ENCODE measurements around the gene PLA2G4A. TPM values are rescaled to one million over a fixed set of nuclear protein-coding genes. Genes with fewer than 3 reads are reported as not detected.

PLA2G4A gene
- total and polyA plus RNA-seq, 2 donors, result 3.7 to 4.7 TPM

DNA sequence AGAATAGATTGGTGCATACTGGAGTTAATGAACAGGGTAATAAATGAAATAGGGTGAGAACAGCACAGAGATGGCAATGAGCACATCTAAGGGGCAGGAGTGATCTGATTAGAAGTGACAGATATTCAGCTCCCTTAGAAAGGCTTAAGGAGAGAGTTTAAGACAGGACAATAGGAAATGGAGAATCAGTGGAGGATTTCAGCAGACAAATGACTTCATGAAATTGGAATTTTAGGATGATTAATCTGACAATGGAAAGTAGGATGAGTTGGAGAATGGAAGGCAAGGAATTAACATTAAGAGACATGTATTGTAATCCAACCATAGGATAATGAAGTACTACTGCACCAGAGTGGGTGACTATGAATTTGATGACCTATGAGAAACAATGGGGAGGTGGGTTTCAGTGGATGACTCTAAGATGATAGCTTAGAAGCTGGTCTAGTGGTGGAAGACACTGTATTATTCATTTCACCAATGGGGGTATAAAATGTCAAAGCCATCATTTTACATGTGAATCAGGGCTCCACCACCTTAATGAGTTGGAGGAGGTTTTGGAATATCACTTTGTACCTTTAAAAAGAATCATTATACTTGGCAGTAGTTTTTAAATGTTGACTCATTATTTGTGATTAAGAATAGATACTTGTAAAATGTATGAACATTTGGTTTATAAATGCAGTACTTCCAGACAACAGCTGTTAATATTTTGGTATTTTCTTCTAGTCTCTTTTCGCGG lies 139.1 kb downstream of the PLA2G4A start:
- Histone ChIP-seq H3K36me3 (ENCODE audit: control insufficient read depth in 2 of 2, insufficient read depth in 2 of 2, low read length in 1 of 2) (no peaks in the 10 kb centered on the region), H3K27ac (ENCODE audit: low read depth in 1 of 2, low read length in 1 of 2) (no peak overlapping the region), H3K4me1 (ENCODE audit: control insufficient read depth in 2 of 2, insufficient read depth in 2 of 2, low read length in 2 of 2) (no peaks in the 10 kb centered on the region), H3K4me3 (ENCODE audit: low read length in 2 of 2) (no peak overlapping the region), H3K9me3 (ENCODE audit: control insufficient read depth in 2 of 2, insufficient read depth in 1 of 2, low read length in 1 of 2) (no peaks in the 10 kb centered on the region), H3K27me3 (ENCODE audit: control insufficient read depth in 2 of 2, insufficient read depth in 1 of 2, low read length in 1 of 2) (no peaks in the 10 kb centered on the region)
- no peak for DNase-seq (ENCODE audit: low read depth in 6 of 9, low spot score in 9 of 9)
- 95% methylated on average over 2 of the region's 2 CpGs for WGBS

- Histone ChIP-seq H3K9me3 (ENCODE audit: control insufficient read depth in 2 of 2, insufficient read depth in 1 of 2, low read length in 1 of 2) (no peaks in the 10 kb centered on the region), H3K4me1 (ENCODE audit: control insufficient read depth in 2 of 2, insufficient read depth in 2 of 2, low read length in 2 of 2) (no peaks in the 10 kb centered on the region), H3K36me3 (ENCODE audit: control insufficient read depth in 2 of 2, insufficient read depth in 2 of 2, low read length in 1 of 2) (no peaks in the 10 kb centered on the region), H3K27me3 (ENCODE audit: control insufficient read depth in 2 of 2, insufficient read depth in 1 of 2, low read length in 1 of 2) (no peaks in the 10 kb centered on the region), H3K27ac (ENCODE audit: low read depth in 1 of 2, low read length in 1 of 2) (no peak overlapping the region), H3K4me3 (ENCODE audit: low read length in 2 of 2) (no peak overlapping the region)
- WGBS, result 85% methylated on average over 3 of the region's 3 CpGs
- DNase-seq (ENCODE audit: low read depth in 6 of 9, low spot score in 9 of 9), result no peak
These were observed 146.0 kb downstream of the PLA2G4A start for GRCh38 chr1:186974774-186975181.

DNA sequence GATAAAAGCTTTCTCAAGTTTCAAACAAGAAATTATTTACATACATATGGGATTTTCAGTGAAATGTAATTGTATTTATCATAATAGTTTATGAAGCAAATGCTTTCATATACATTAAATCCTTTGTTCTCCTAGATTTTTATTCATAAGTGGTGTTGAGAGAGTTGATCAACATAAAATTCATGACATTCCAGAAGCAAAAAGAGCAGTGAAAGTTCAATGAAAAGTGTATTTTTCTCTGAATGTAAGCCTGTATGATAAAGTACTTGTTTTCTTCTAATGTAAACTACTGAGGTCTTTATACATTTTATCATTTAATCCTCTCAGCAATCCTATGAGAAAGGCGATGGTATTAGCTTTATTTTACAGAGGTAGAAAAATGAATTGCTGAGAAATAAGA lies 146.5 kb downstream of the PLA2G4A start:
- H3K27ac ChIP-seq (ENCODE audit: low read depth in 1 of 2, low read length in 1 of 2), result no peak overlapping the region

GRCh38 chr1:186976700-186977099 lies 148.0 kb downstream of the PLA2G4A start:
- H3K9me3 ChIP-seq (ENCODE audit: control insufficient read depth in 2 of 2, insufficient read depth in 1 of 2, low read length in 1 of 2), result no peaks in the 10 kb centered on the region
- no peak overlapping the region for H3K4me3 ChIP-seq (ENCODE audit: low read length in 2 of 2)
- no peak overlapping the region for H3K27ac ChIP-seq (ENCODE audit: low read depth in 1 of 2, low read length in 1 of 2)
- WGBS, result 96% methylated on average over 8 of the region's 8 CpGs
- H3K36me3 ChIP-seq (ENCODE audit: control insufficient read depth in 2 of 2, insufficient read depth in 2 of 2, low read length in 1 of 2), result no peaks in the 10 kb centered on the region
- no peaks in the 10 kb centered on the region for H3K4me1 ChIP-seq (ENCODE audit: control insufficient read depth in 2 of 2, insufficient read depth in 2 of 2, low read length in 2 of 2)
- DNase-seq (ENCODE audit: low read depth in 6 of 9, low spot score in 9 of 9), result no peak
- H3K27me3 ChIP-seq (ENCODE audit: control insufficient read depth in 2 of 2, insufficient read depth in 1 of 2, low read length in 1 of 2), result no peaks in the 10 kb centered on the region

More for the DNA sequence above, 146.5 kb downstream of the PLA2G4A start:
- Histone ChIP-seq H3K4me1 (ENCODE audit: control insufficient read depth in 2 of 2, insufficient read depth in 2 of 2, low read length in 2 of 2) (no peaks in the 10 kb centered on the region), H3K4me3 (ENCODE audit: low read length in 2 of 2) (no peak overlapping the region), H3K36me3 (ENCODE audit: control insufficient read depth in 2 of 2, insufficient read depth in 2 of 2, low read length in 1 of 2) (no peaks in the 10 kb centered on the region), H3K9me3 (ENCODE audit: control insufficient read depth in 2 of 2, insufficient read depth in 1 of 2, low read length in 1 of 2) (no peaks in the 10 kb centered on the region), H3K27me3 (ENCODE audit: control insufficient read depth in 2 of 2, insufficient read depth in 1 of 2, low read length in 1 of 2) (no peaks in the 10 kb centered on the region)
- 91% methylated on average over 1 of the region's 1 CpG for WGBS
- no peak for DNase-seq (ENCODE audit: low read depth in 6 of 9, low spot score in 9 of 9)

GRCh38 chr1:186977266-186977957 lies 148.7 kb downstream of the PLA2G4A start:
- Histone ChIP-seq H3K4me1 (ENCODE audit: control insufficient read depth in 2 of 2, insufficient read depth in 2 of 2, low read length in 2 of 2) (no peaks in the 10 kb centered on the region), H3K27me3 (ENCODE audit: control insufficient read depth in 2 of 2, insufficient read depth in 1 of 2, low read length in 1 of 2) (no peaks in the 10 kb centered on the region), H3K36me3 (ENCODE audit: control insufficient read depth in 2 of 2, insufficient read depth in 2 of 2, low read length in 1 of 2) (no peaks in the 10 kb centered on the region), H3K9me3 (ENCODE audit: control insufficient read depth in 2 of 2, insufficient read depth in 1 of 2, low read length in 1 of 2) (no peaks in the 10 kb centered on the region), H3K4me3 (ENCODE audit: low read length in 2 of 2) (no peak overlapping the region), H3K27ac (ENCODE audit: low read depth in 1 of 2, low read length in 1 of 2) (no peak overlapping the region)
- DNase-seq (ENCODE audit: low read depth in 6 of 9, low spot score in 9 of 9), result no peak
- 94% methylated on average over 3 of the region's 3 CpGs for WGBS

- no peaks in the 10 kb centered on the region for H3K4me1 ChIP-seq (ENCODE audit: control insufficient read depth in 2 of 2, insufficient read depth in 2 of 2, low read length in 2 of 2)
- H3K36me3 ChIP-seq (ENCODE audit: control insufficient read depth in 2 of 2, insufficient read depth in 2 of 2, low read length in 1 of 2), result no peaks in the 10 kb centered on the region
- H3K9me3 ChIP-seq (ENCODE audit: control insufficient read depth in 2 of 2, insufficient read depth in 1 of 2, low read length in 1 of 2), result no peaks in the 10 kb centered on the region
- no peaks in the 10 kb centered on the region for H3K27me3 ChIP-seq (ENCODE audit: control insufficient read depth in 2 of 2, insufficient read depth in 1 of 2, low read length in 1 of 2)
- no peak overlapping the region for H3K27ac ChIP-seq (ENCODE audit: low read depth in 1 of 2, low read length in 1 of 2)
- WGBS, result 95% methylated on average over 7 of the region's 7 CpGs
- peak in 1 of 9 donors; percentile 2 for DNase-seq (ENCODE audit: low read depth in 6 of 9, low spot score in 9 of 9)
- H3K4me3 ChIP-seq (ENCODE audit: low read length in 2 of 2), result no peak overlapping the region
These were observed 150.1 kb downstream of the PLA2G4A start for GRCh38 chr1:186978596-186979556.

DNA sequence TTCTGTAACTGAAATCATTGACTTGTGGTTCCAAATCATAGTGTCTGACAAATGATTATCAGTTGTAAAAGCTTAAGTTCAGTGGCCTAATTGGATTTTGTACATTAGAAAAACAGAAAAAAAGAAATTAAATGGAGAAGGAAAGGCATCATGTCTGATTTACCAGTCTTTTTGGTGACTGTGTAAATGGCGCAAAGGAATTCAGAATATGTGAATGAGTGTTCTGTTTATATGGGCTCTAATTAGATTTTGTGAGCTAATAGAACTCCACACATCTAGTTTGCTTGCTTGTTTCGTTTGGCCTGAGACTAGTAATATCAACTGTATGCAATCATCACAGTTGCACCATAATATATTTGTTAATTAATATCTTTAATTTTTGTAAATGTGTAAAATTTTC lies 151.7 kb downstream of the PLA2G4A start:
- 93% methylated on average over 2 of the region's 2 CpGs for WGBS
- no peaks in the 10 kb centered on the region for H3K9me3 ChIP-seq (ENCODE audit: control insufficient read depth in 2 of 2, insufficient read depth in 1 of 2, low read length in 1 of 2)
- H3K27ac ChIP-seq (ENCODE audit: low read depth in 1 of 2, low read length in 1 of 2), result no peak overlapping the region
- H3K36me3 ChIP-seq (ENCODE audit: control insufficient read depth in 2 of 2, insufficient read depth in 2 of 2, low read length in 1 of 2), result no peaks in the 10 kb centered on the region
- H3K4me3 ChIP-seq (ENCODE audit: low read length in 2 of 2), result no peak overlapping the region
- H3K4me1 ChIP-seq (ENCODE audit: control insufficient read depth in 2 of 2, insufficient read depth in 2 of 2, low read length in 2 of 2), result no peaks in the 10 kb centered on the region
- H3K27me3 ChIP-seq (ENCODE audit: control insufficient read depth in 2 of 2, insufficient read depth in 1 of 2, low read length in 1 of 2), result no peaks in the 10 kb centered on the region
- no peak for DNase-seq (ENCODE audit: low read depth in 6 of 9, low spot score in 9 of 9)

DNA sequence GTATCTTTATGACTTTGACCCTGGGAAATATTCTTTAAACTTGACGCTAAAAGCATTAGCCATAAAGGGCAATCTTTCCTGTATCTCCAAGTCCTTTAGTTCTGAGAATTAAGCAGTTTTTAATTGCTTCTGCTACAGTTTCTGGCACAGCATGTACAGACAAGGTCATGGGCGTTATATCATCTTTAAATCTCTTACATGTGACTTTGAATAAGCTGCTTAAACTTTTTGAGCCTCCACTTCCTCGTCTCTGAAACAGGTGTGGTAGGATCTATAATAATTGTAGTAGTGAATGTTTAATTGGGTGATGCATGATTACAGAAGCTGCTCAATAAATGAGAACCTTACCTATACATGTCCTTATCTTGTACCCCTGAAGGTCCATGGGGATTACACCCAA lies 153.4 kb downstream of the PLA2G4A start:
- no peaks in the 10 kb centered on the region for H3K9me3 ChIP-seq (ENCODE audit: control insufficient read depth in 2 of 2, insufficient read depth in 1 of 2, low read length in 1 of 2)

GRCh38 chr1:186983327-186983726 lies 154.6 kb downstream of the PLA2G4A start:
- H3K27me3 ChIP-seq (ENCODE audit: control insufficient read depth in 2 of 2, insufficient read depth in 1 of 2, low read length in 1 of 2), result no peaks in the 10 kb centered on the region
- H3K4me1 ChIP-seq (ENCODE audit: control insufficient read depth in 2 of 2, insufficient read depth in 2 of 2, low read length in 2 of 2), result no peaks in the 10 kb centered on the region
- no peaks in the 10 kb centered on the region for H3K36me3 ChIP-seq (ENCODE audit: control insufficient read depth in 2 of 2, insufficient read depth in 2 of 2, low read length in 1 of 2)
- H3K27ac ChIP-seq (ENCODE audit: low read depth in 1 of 2, low read length in 1 of 2), result no peak overlapping the region
- H3K4me3 ChIP-seq (ENCODE audit: low read length in 2 of 2), result no peak overlapping the region
- no peaks in the 10 kb centered on the region for H3K9me3 ChIP-seq (ENCODE audit: control insufficient read depth in 2 of 2, insufficient read depth in 1 of 2, low read length in 1 of 2)
- WGBS, result 86% methylated on average over 4 of the region's 4 CpGs
- peak in 1 of 9 donors; percentile 3 for DNase-seq (ENCODE audit: low read depth in 6 of 9, low spot score in 9 of 9)

More for the DNA sequence above, 153.4 kb downstream of the PLA2G4A start:
- Histone ChIP-seq H3K4me1 (ENCODE audit: control insufficient read depth in 2 of 2, insufficient read depth in 2 of 2, low read length in 2 of 2) (no peaks in the 10 kb centered on the region), H3K4me3 (ENCODE audit: low read length in 2 of 2) (no peak overlapping the region), H3K36me3 (ENCODE audit: control insufficient read depth in 2 of 2, insufficient read depth in 2 of 2, low read length in 1 of 2) (no peaks in the 10 kb centered on the region), H3K27me3 (ENCODE audit: control insufficient read depth in 2 of 2, insufficient read depth in 1 of 2, low read length in 1 of 2) (no peaks in the 10 kb centered on the region), H3K27ac (ENCODE audit: low read depth in 1 of 2, low read length in 1 of 2) (no peak overlapping the region)
- DNase-seq (ENCODE audit: low read depth in 6 of 9, low spot score in 9 of 9), result no peak
- WGBS, result 92% methylated on average over 3 of the region's 3 CpGs
